IPS-18c (cell line): Measurements from ENCODE around the gene SAFB.
"Not testable (repeated sequence)": the region's sequence is repeated elsewhere in the genome, so short reads cannot be mapped to it uniquely, and the experiment has no call there.

Source experiments
- H3K4me3 ChIP-seq: 2 replicates; pipeline ENCODE4 v1.7.0; 2013; ENCODE audit warnings: low read depth, mild to moderate bottlenecking, low read length, moderate library complexity; ENCODE audit not compliant: insufficient read depth
- H3K9me3 ChIP-seq: one replicate; pipeline ENCODE4 v1.6.1; 2013; ENCODE audit warnings: mild to moderate bottlenecking, low read length, moderate library complexity; ENCODE audit not compliant: control insufficient read depth, insufficient read depth

The SAFB gene

GRCh38 chr19:5696196-5697021 is 73.5 kb downstream of the SAFB start:
- Histone ChIP-seq H3K9me3 (no peaks in the 10 kb centered on the region), H3K4me3 (no peak overlapping the region)

DNA sequence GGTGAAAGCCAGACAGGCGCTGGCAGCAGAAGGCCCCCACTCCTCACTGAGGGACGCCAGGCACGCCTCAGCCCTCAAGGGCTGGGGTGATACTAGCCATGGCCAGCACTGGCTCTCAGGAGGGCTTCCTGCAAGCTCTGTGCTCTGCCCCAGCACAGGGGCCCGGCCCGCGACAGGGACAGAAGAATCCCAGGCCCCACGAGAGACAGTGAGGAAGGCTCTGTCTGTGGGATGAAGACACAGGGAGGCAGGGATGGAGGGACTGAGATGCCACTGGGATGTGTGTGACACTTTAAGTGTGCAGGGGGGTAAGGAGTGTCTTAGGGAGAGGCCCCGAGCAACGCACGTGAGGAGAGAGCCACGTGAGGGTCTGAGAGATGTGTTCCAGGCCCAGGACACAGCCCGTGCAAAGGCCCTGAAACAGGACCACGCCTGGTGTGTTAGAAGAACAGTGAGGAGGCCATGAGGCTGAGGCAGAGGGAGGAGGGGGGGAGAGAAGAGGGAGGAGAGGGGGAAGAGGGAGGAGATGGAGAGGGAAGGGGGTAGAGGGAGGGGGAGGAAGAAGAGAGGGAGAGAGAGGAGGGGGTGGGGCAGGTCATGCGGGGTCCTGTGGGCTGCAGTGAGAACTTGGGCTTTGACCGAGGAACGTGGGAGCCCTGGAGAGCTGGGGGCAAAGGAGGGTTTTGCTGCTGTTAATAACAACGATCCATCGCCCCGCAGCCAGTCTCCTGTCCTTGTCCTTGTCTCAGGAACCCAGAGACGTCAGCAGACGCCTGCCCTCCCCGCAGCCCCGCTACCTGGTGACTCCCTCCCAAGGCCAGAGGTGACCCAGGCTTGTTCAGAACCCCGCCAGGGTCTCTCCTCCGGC is 74.4 kb downstream of the SAFB start:
- no peak overlapping the region for H3K4me3 ChIP-seq
- H3K9me3 ChIP-seq = no peaks in the 10 kb centered on the region

DNA sequence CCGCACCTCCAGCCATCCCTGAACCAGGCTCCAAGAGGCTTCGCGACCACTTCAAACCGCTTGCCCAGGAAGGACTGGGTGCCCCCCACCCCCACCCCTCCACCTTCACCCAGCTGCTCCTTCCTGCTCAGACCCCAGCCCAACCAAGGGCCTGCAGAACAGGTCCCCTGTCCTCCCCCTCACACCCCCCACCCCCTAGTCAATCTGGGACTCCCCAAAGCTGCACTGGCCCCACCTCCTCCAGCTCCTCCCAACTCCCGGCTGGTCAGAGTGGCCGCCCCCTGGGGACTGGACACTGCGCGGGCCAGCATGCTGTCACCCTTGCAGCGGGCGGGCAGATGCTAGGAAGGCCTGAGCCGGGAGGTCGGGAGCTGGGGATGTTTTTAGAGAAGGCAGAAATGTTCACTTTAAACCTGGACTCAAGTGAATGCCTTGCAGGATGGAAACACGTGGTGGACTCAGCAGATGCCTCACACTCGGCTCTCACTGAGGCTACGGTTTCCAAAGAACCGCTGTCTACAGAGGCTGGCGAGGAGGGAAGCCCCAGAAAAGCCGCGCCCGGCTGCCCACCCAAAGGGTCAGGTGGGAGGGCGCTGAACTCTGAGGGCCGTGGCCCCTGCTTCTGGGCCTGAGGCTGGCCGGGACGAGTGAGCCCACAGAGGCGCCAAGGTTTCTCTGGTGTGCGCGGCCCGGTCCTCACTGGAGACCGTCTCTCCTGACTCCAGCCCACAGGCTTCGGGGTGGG is 75.2 kb downstream of the SAFB start:
- H3K9me3 ChIP-seq = no peaks in the 10 kb centered on the region
- H3K4me3 ChIP-seq = no peak overlapping the region

DNA sequence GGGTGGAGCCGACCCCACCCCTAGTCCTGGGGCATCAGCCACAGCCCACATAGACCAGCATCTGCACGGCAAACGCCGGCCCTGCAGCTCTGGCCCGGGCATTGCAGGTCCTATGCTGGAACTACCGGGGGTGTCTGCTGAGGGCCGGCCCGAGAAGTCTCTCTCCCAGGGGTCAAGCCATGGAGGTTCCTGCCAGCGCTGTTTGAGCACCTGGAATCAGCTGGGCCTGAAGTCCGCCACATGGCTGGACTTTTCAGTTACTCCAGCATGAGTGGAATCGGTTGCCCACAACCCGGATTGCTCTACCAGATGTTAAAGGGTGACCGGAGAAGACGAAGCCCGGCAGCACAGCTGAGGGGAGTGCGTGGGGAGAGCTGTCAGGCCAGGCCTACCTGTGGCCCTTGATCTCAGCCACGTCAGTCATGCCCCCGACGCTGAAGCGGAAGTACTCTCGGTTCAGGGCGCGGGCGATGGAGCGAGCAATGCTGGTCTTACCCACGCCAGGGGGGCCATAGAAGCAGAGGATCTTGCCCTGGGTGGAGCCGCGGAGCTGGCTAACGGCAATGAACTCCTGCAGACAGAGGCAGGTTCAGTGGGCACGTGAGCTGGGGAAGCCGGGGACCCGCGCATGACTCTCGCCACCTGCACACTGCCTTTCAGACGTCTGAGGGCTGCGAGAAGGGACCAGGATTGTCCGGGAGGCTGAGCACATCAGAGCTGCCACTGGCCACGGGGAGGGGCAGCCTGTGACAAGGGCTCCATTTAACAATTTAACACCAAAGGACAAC is 75.9 kb downstream of the SAFB start:
- Histone ChIP-seq H3K9me3 (no peaks in the 10 kb centered on the region), H3K4me3 (no peak overlapping the region)

- Histone ChIP-seq H3K9me3 (no peaks in the 10 kb centered on the region), H3K4me3 (no peak overlapping the region)
Observed at GRCh38 chr19:5700455-5701092, 77.7 kb downstream of the SAFB start.

DNA sequence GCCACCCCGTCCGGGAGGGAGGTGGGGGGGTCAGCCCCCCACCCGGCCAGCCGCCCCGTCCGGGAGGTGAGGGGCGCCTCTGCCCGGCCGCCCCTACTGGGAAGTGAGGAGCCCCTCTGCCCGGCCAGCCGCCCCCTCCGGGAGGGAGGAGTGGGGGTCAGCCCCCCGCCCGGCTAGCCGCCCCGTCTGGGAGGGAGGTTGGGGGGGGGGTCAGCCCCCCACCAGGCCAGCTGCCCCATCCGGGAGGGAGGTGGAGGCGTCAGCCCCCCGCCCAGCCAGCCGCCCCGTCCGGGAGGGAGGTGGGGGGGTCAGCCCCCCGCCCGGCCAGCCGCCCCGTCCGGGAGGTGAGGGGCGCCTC is 79.1 kb downstream of the SAFB start:
- H3K4me3 ChIP-seq, H3K9me3 ChIP-seq: not testable (repeated sequence)

DNA sequence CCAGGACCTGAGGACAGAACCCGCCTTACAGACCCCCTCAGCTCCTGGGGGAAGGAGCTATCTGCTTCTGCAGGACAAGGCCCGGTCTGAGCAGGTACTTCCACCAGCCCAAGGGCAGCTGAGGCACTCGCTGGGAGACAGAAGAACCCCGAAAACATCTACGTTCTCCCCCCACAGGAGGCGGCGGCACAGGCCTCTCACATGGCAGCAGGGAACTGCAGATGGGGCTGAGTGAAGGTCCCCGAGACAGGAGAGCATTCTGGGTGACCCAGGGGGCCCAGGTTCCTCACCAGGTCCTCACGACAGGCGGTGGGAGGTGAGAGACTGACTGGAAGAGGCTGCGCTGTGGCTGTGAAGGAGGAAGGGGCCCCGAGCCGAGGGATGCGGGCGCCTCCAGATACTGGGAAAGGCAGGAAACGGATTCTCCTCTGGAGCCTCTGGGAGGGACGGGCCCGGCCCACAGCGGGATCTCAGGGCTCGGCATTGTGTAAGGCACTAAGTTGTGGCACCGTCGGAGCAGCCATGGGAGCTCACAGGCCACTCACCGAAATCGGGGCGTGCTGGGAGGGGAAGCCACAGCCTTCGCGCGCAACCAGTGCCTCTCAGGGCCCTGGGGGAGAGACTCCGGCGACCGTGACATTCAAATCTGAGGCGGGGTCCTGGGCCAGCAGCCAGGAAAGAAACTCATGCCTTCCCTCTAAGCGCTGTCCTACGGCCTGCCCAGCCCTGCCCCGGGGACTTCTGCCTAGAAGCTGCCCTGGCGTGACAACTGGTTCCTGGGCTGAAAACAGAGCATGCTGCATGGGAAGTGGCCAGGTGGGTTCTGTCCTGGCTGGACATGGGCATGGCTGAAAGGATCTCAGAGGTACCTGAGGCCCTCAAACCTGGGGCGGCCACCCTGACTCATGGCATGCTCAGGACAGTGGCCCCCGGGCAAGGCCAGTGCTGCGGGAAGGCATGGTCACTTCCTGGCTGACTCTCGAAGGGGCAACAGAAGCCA is 81.2 kb downstream of the SAFB start:
- Histone ChIP-seq H3K9me3 (no peaks in the 10 kb centered on the region), H3K4me3 (no peak overlapping the region)

- H3K9me3 ChIP-seq = no peaks in the 10 kb centered on the region
- H3K4me3 ChIP-seq = no peak overlapping the region
Observed at GRCh38 chr19:5705552-5705951, 82.7 kb downstream of the SAFB start.

- H3K4me3 ChIP-seq = no peak overlapping the region
- H3K9me3 ChIP-seq = no peaks in the 10 kb centered on the region
Observed at GRCh38 chr19:5706876-5707573, 84.1 kb downstream of the SAFB start.

- Histone ChIP-seq H3K9me3 (no peaks in the 10 kb centered on the region), H3K4me3 (no peak overlapping the region)
Observed at GRCh38 chr19:5707576-5708575, 85.0 kb downstream of the SAFB start.

GRCh38 chr19:5711025-5711424 is 88.1 kb downstream of the SAFB start:
- no peaks in the 10 kb centered on the region for H3K9me3 ChIP-seq
- no peak overlapping the region for H3K4me3 ChIP-seq

DNA sequence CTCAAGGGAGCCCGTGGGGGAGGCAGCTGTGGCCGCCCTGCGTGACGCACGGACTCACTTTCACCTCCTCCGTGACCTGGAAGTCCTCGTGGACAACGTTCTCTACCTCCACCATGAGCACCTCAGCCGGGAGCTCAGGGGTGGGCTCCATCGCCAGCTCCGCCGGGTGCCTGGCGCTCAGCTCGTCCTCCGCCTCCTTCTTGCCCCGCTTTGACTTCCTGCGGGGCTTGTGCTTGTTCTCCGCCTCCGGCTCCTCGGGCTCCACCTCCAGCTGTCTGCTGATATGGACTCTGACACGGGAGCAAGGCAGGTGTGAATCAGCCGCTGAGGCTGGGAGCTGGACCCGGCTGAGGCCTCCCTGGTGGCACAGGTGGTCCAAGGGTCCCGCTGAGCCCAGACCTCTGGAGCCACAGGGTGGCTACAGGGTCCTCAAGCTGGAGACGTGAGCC is 88.9 kb downstream of the SAFB start:
- H3K4me3 ChIP-seq = no peak overlapping the region
- H3K9me3 ChIP-seq = no peaks in the 10 kb centered on the region

GRCh38 chr19:5713228-5713627 is 90.3 kb downstream of the SAFB start:
- H3K4me3 ChIP-seq = no peak overlapping the region

DNA sequence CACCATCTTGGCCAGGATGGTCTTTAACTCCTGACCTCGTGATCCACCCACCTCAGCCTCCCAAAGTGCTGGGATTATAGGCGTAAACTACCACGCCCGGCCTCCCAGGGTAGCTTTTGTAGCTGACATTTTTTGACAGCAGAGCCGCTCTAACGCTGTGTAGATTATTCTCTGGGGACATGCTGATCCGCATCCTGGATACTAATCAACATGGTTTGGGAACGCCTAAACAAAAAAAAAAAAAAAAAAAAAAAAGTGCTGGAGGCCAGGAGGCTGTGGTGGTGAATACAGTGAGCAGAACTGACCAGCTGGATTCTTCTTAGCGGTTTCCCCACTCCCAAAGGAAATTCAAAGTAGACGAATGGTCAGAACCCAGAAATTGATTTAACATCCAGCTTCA is 91.9 kb downstream of the SAFB start:
- Histone ChIP-seq H3K9me3 (no peaks in the 10 kb centered on the region), H3K4me3 (no peak overlapping the region)

More at GRCh38 chr19:5713228-5713627, 90.3 kb downstream of the SAFB start:
- no peaks in the 10 kb centered on the region for H3K9me3 ChIP-seq
